ENCODE results near the gene ARHGAP22. TPM values are rescaled to one million over a fixed set of nuclear protein-coding genes. Genes with fewer than 3 reads are reported as not detected.

Gene ARHGAP22
- total RNA-seq, 4 donors from 2014 or later: 0.59 to 2.1 (median 1.2) TPM

DNA sequence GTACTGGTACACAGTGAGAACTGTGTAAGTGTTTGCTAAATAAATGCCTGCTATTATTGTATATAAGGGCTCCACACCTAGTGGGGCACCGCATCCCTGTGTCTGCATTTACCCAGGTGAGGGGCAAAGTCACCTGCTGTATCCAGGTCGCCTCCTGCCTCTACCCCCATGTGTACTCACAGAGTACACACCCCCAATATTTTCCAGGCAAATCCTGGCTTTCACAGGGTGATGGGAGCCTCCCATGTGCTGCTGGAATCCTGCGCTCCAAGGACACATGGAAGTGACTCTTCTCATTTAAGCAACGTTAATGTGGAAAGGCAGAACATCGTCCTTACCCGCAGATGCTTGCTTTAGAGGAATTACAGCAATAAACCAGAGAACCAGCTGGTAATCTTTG lies 48.2 kb downstream of the ARHGAP22 start:
- H3K27ac ChIP-seq: no peak overlapping the region
- H3K4me3 ChIP-seq: no peak overlapping the region
- intact Hi-C loops (cut with DNase I): no loop called here
- H3K4me1 ChIP-seq: peaks cover 0 to 19% (median 0%) of the 10 kb centered on the region in 3 donors
- H3K9me3 ChIP-seq: no peaks in the 10 kb centered on the region
- no peaks in the 10 kb centered on the region for H3K36me3 ChIP-seq
- TF ChIP-seq, protein P1, sequence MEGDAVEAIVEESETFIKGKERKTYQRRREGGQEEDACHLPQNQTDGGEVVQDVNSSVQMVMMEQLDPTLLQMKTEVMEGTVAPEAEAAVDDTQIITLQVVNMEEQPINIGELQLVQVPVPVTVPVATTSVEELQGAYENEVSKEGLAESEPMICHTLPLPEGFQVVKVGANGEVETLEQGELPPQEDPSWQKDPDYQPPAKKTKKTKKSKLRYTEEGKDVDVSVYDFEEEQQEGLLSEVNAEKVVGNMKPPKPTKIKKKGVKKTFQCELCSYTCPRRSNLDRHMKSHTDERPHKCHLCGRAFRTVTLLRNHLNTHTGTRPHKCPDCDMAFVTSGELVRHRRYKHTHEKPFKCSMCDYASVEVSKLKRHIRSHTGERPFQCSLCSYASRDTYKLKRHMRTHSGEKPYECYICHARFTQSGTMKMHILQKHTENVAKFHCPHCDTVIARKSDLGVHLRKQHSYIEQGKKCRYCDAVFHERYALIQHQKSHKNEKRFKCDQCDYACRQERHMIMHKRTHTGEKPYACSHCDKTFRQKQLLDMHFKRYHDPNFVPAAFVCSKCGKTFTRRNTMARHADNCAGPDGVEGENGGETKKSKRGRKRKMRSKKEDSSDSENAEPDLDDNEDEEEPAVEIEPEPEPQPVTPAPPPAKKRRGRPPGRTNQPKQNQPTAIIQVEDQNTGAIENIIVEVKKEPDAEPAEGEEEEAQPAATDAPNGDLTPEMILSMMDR (IDR thresholded peaks at IDR 0.05): no peak
- no peak for TF ChIP-seq POLR2A (IDR thresholded peaks at IDR 0.05)
- H3K27me3 ChIP-seq: no peaks in the 10 kb centered on the region
- WGBS, 2 donors: 89 to 96% methylated on average over 4 to 6 of the region's 6 CpGs
- DNase-seq: no peak

DNA sequence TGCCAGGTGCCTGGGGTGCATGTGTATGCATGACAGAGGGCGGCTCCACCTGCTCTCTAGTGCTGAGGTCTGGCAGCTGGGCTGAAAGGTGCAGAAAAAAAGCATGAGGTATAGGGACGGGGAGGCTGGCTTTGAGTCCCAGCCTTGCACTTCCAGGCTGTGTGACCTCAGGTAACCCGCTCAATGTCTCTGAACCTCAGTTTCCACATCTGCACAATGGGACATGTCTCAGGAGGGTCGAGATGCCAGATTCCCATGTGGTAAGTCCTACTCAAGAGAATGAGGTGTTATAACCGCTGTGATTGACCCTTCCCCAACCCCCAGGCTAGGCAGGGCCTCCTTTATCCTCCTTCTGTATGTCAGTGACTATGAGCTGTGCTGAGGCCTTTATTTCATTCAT lies 48.8 kb downstream of the ARHGAP22 start:
- no peak for DNase-seq
- Histone ChIP-seq H3K9me3 (no peaks in the 10 kb centered on the region), H3K4me3 (no peak overlapping the region), H3K4me1 (peaks cover 0 to 19% (median 0%) of the 10 kb centered on the region in 3 donors), H3K27ac (no peak overlapping the region), H3K36me3 (no peaks in the 10 kb centered on the region), H3K27me3 (no peaks in the 10 kb centered on the region)
- TF ChIP-seq POLR2A (IDR thresholded peaks at IDR 0.05): no peak
- TF ChIP-seq, protein P1 (IDR thresholded peaks at IDR 0.05): no peak
- intact Hi-C loops (cut with DNase I): no loop called here
- 66 to 71% methylated on average over 4 to 5 of the region's 5 CpGs for WGBS, 2 donors

DNA sequence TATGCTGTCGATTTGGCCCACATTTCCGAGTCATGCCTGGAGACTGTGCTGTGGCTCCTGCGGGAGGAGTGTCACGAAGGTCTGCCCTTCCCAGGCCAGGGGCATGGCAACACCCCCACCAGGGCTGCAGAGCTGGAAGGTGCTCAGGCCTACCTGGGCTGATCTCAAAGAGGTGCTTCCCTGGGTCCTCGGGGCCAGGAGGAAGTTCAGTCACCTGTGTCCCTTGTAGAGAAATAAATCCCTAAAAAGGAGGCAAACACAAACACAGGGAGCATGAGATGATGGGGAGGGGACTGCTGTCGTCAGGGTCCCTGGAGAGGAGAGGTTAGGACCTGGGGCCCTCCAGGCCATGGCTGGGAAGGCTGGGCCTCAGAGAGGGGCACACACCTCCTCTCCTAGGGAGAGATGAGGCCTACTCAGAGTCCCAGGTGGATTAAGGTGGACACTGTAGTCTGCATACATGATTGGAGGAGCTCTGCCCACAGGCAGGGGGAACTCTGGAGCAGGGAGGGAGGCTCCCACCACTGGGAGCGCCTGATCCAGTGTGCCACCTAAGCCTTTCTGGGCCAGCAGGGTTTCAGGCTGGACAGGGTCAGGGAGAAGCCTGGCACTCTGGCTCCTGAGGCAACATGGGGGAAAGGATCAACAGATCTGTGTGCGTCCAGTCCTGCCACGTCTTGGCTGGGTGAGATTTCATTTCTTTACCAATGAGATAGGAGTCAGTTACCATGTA lies 49.4 kb downstream of the ARHGAP22 start:
- intact Hi-C loops (cut with DNase I): no loop called here
- 61 to 79% methylated on average over 3 to 9 of the region's 9 CpGs for WGBS, 2 donors

GRCh38 chr10:48554656-48555055 lies 50.2 kb downstream of the ARHGAP22 start:
- intact Hi-C loops (cut with DNase I): loop anchor here (5.0 kb wide), 1 partner anchor 98 kb away; no protein-coding TSS in a partner anchor
- H3K36me3 ChIP-seq: no peaks in the 10 kb centered on the region
- no peak for TF ChIP-seq POLR2A (IDR thresholded peaks at IDR 0.05)
- TF ChIP-seq, protein P1 (IDR thresholded peaks at IDR 0.05): no peak
- 33 to 50% methylated on average over 3 of the region's 3 CpGs for WGBS, 2 donors
- H3K4me3 ChIP-seq: no peak overlapping the region
- no peaks in the 10 kb centered on the region for H3K27me3 ChIP-seq
- no peak overlapping the region for H3K27ac ChIP-seq
- no peaks in the 10 kb centered on the region for H3K9me3 ChIP-seq
- DNase-seq: no peak
- H3K4me1 ChIP-seq: peaks cover 0 to 19% (median 0%) of the 10 kb centered on the region in 3 donors

More for the DNA sequence above, 49.4 kb downstream of the ARHGAP22 start:
- Histone ChIP-seq H3K36me3 (no peaks in the 10 kb centered on the region), H3K9me3 (no peaks in the 10 kb centered on the region), H3K4me1 (peaks cover 0 to 19% (median 0%) of the 10 kb centered on the region in 3 donors), H3K4me3 (no peak overlapping the region), H3K27ac (no peak overlapping the region), H3K27me3 (no peaks in the 10 kb centered on the region)
- TF ChIP-seq POLR2A (IDR thresholded peaks at IDR 0.05): no peak
- TF ChIP-seq, protein P1 (IDR thresholded peaks at IDR 0.05): no peak
- DNase-seq: no peak

DNA sequence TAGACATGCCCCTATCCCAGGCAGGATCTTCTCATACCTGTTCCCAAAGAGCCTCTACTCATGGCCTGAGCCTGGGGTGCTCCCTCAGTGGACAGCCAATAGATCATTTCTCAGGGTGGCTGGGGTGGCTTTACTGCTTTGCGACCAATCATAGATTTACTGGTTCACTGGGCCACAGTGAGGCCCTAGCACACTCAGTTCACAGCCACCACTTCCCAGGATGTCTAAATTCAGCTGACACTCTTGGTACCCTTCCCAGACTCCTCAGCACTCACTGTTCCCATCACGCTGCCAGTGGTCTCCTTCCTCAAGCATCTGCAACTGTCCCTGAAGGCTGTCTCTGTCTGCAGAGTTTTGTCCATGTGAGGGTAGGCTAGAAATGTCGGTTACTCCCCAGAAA lies 50.6 kb downstream of the ARHGAP22 start:
- no peak overlapping the region for H3K4me3 ChIP-seq
- WGBS, 2 donors: 71 to 77% methylated on average over 2 to 3 of the region's 3 CpGs
- H3K9me3 ChIP-seq: no peaks in the 10 kb centered on the region
- intact Hi-C loops (cut with DNase I): loop anchor here (5.0 kb wide), 1 partner anchor 98 kb away; no protein-coding TSS in a partner anchor
- TF ChIP-seq, protein P1 (IDR thresholded peaks at IDR 0.05): no peak
- no peak for TF ChIP-seq POLR2A (IDR thresholded peaks at IDR 0.05)
- DNase-seq: no peak
- H3K4me1 ChIP-seq: peaks cover 0 to 19% (median 0%) of the 10 kb centered on the region in 3 donors
- no peaks in the 10 kb centered on the region for H3K27me3 ChIP-seq
- H3K36me3 ChIP-seq: no peaks in the 10 kb centered on the region
- no peak overlapping the region for H3K27ac ChIP-seq
